Osteoblast (primary cell): ENCODE data around the gene OPN4. TPM values are rescaled to one million over a fixed set of nuclear protein-coding genes. Genes with fewer than 3 reads are reported as not detected.

Experiments
- DNase-seq: peaks from one replicate; pipeline ENCODE4 v3.0.0; 2011; ENCODE audit warnings: low spot score, mixed read lengths; ENCODE audit not compliant: insufficient read length; ENCODE audit errors: missing footprints
- H2AFZ ChIP-seq: 2 replicates; pipeline ENCODE4 v1.6.0; 2011; ENCODE audit warnings: mild to moderate bottlenecking, low read length
- H3K27ac ChIP-seq: 2 replicates; pipeline ENCODE4 v1.5.1; 2011; ENCODE audit warnings: mild to moderate bottlenecking, low read depth, low read length, moderate library complexity
- H3K27me3 ChIP-seq: 2 replicates; pipeline ENCODE4 v1.6.0; 2012; ENCODE audit warnings: mild to moderate bottlenecking, control low read depth, inconsistent platforms, low read length, moderate library complexity; ENCODE audit not compliant: insufficient read depth
- H3K36me3 ChIP-seq: 2 replicates; pipeline ENCODE4 v1.5.1; 2011; ENCODE audit warnings: mild to moderate bottlenecking, low read length, control low read depth, moderate library complexity; ENCODE audit not compliant: insufficient read depth
- H3K4me1 ChIP-seq: 2 replicates; pipeline ENCODE4 v1.5.1; 2011; ENCODE audit warnings: mild to moderate bottlenecking, low read length, control low read depth, moderate library complexity; ENCODE audit not compliant: insufficient read depth
- H3K4me2 ChIP-seq: 2 replicates; pipeline ENCODE4 v1.6.0; 2011; ENCODE audit warnings: mild to moderate bottlenecking, low read length; ENCODE audit not compliant: insufficient read depth
- H3K4me3 ChIP-seq: fragments of 200-600 bp; sonication (generic); 3 replicates; pipeline ENCODE4 v1.5.1; 2012; ENCODE audit warnings: mild to moderate bottlenecking, low read length, inconsistent platforms; ENCODE audit not compliant: insufficient read depth
- H3K79me2 ChIP-seq: 2 replicates; pipeline ENCODE4 v1.6.0; 2012; ENCODE audit warnings: mild to moderate bottlenecking, low read length, control low read depth, inconsistent platforms; ENCODE audit not compliant: insufficient read depth
- H3K9me3 ChIP-seq: 2 replicates; pipeline ENCODE4 v1.5.1; 2011; ENCODE audit warnings: low read depth, low read length, control low read depth
- H4K20me1 ChIP-seq: 2 replicates; pipeline ENCODE4 v1.6.0; 2012; ENCODE audit warnings: mild to moderate bottlenecking, low read length, control low read depth; ENCODE audit not compliant: insufficient read depth
- CTCF ChIP-seq: IDR thresholded peaks from 2 replicates; pipeline ENCODE4 v1.5.1; 2011; ENCODE audit warnings: mild to moderate bottlenecking, low read depth, low read length, moderate library complexity; ENCODE audit errors: extremely low read depth
- total RNA-seq: library from RNA; depleted of rRNA; stranded (reverse); fragments of >200 nt; gene quantifications from 2 replicates; pipeline ENCODE4 v1.2.3, GENCODE V29; 2012

Gene OPN4
- total RNA-seq, 1 donor = not detected

GRCh38 chr10:86674912-86675311 lies 20.6 kb downstream of the OPN4 start:
- no peak overlapping the region for H3K27ac ChIP-seq
- DNase-seq = no peak

DNA sequence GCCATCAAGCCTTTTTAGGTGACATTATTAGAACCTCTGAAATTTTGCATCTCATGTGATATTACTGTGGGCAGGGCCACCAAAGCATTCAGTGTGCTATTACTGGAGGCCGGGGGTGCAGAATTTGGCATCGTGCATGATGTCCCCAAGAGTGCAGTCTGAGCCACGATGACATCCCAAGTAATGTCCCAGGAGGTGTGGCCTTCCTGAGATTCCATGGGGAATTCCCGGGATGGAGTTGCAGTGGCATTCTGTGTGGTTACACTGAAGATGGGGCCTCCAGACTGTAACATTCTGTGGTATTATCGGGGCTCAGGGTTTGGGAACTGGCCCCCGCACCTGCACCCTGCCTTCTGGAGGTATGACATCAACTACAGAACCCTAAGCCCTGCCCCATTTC lies 23.0 kb downstream of the OPN4 start:
- H4K20me1 ChIP-seq = no peaks in the 10 kb centered on the region
- no peak overlapping the region for H3K4me2 ChIP-seq
- H2AFZ ChIP-seq = no peak overlapping the region
- no peaks in the 10 kb centered on the region for H3K4me1 ChIP-seq
- H3K27ac ChIP-seq = no peak overlapping the region
- H3K36me3 ChIP-seq = no peaks in the 10 kb centered on the region
- H3K4me3 ChIP-seq = no peak overlapping the region
- DNase-seq = no peak
- H3K9me3 ChIP-seq = no peaks in the 10 kb centered on the region
- no peaks in the 10 kb centered on the region for H3K27me3 ChIP-seq
- no peaks in the 10 kb centered on the region for H3K79me2 ChIP-seq
- no peak for TF ChIP-seq CTCF

More at GRCh38 chr10:86674912-86675311, 20.6 kb downstream of the OPN4 start:
- H3K27me3 ChIP-seq = no peaks in the 10 kb centered on the region
- TF ChIP-seq CTCF = no peak
- H3K79me2 ChIP-seq = no peaks in the 10 kb centered on the region
- no peaks in the 10 kb centered on the region for H3K9me3 ChIP-seq
- no peaks in the 10 kb centered on the region for H3K4me1 ChIP-seq
- no peaks in the 10 kb centered on the region for H3K36me3 ChIP-seq
- H3K4me2 ChIP-seq = no peak overlapping the region
- H2AFZ ChIP-seq = no peak overlapping the region
- no peaks in the 10 kb centered on the region for H4K20me1 ChIP-seq
- no peak overlapping the region for H3K4me3 ChIP-seq

DNA sequence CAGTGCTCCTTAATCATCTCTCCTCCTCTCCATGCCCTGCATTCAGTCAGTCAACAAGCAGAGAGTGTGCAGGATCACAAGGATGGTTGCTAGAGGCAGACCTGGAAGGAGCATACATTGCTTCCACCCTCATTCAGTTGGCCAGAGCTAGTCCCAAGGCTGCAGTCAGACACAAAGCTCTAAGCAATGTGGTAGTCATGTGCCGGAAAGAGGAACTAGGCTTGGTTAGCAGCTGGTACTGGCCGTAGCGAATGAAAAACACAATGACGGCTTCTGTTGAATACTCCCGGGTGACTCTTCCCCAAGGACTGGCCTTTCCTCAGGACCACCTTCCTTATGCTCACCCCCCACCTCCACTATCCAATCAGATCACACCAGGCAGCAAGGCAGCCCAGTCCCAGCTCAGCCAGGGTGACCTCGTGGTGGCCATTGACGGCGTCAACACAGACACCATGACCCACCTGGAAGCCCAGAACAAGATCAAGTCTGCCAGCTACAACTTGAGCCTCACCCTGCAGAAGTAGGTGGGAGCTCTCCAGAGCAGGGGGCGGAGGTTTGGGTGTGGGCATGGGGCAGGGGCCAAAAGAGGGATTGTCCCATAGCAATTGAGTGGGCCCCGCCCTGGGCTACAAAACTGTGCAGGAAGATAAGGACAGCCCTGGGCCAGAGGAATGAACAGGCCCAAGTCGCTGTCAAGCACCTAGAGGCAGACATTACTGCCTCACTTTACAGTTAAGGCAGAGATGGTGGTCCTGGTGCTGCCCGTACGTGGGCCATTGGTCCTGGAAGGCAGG lies 24.8 kb downstream of the OPN4 start:
- H3K4me1 ChIP-seq = no peaks in the 10 kb centered on the region
- no peaks in the 10 kb centered on the region for H3K79me2 ChIP-seq
- no peak for TF ChIP-seq CTCF
- no peaks in the 10 kb centered on the region for H4K20me1 ChIP-seq
- DNase-seq = no peak
- H3K4me2 ChIP-seq = no peak overlapping the region
- H3K4me3 ChIP-seq = no peak overlapping the region
- no peaks in the 10 kb centered on the region for H3K9me3 ChIP-seq
- no peaks in the 10 kb centered on the region for H3K36me3 ChIP-seq
- no peak overlapping the region for H3K27ac ChIP-seq
- no peaks in the 10 kb centered on the region for H3K27me3 ChIP-seq
- no peak overlapping the region for H2AFZ ChIP-seq

GRCh38 chr10:86681047-86681446 lies 26.7 kb downstream of the OPN4 start:
- no peak overlapping the region for H3K27ac ChIP-seq
- no peak overlapping the region for H3K4me2 ChIP-seq
- H3K27me3 ChIP-seq = no peaks in the 10 kb centered on the region
- no peak overlapping the region for H2AFZ ChIP-seq
- H3K36me3 ChIP-seq = no peaks in the 10 kb centered on the region
- no peaks in the 10 kb centered on the region for H4K20me1 ChIP-seq
- H3K4me1 ChIP-seq = no peaks in the 10 kb centered on the region
- no peaks in the 10 kb centered on the region for H3K9me3 ChIP-seq
- no peak overlapping the region for H3K4me3 ChIP-seq
- no peak for DNase-seq
- no peaks in the 10 kb centered on the region for H3K79me2 ChIP-seq
- TF ChIP-seq CTCF = no peak
